ENCODE results near the gene ZNF85. TPM values are rescaled to one million over a fixed set of nuclear protein-coding genes. Genes with fewer than 3 reads are reported as not detected.

Gene ZNF85
- total and polyA plus RNA-seq, 2 of the 13 experiments (the other 11 are each of a cell fraction or from before 2014, with no cell fraction given), result 1.1 to 3.7 TPM

- TF ChIP-seq ZNF816 (CRISPR knock-in tag; IDR thresholded peaks at IDR 0.05; ENCODE audit: borderline replicate concordance), result no peak
- TF ChIP-seq AFF4 (CRISPR knock-in tag; IDR thresholded peaks at IDR 0.05), result no peak
- no peak for TF ChIP-seq ZBTB7B (CRISPR knock-in tag; IDR thresholded peaks at IDR 0.05)
- no peak for TF ChIP-seq AHDC1 (CRISPR knock-in tag; IDR thresholded peaks at IDR 0.05; ENCODE audit: borderline replicate concordance)
- no peak for TF ChIP-seq XRCC5 (optimal IDR thresholded peaks at IDR 0.05; ENCODE audit: low read length)
- TF ChIP-seq PBX2 (CRISPR knock-in tag; IDR thresholded peaks at IDR 0.05), result peak; percentile 59
- TF ChIP-seq CEBPB (IDR thresholded peaks at IDR 0.05; ENCODE audit: borderline replicate concordance, low read depth, low read length), result no peak
- no peak for TF ChIP-seq ZNF160 (CRISPR knock-in tag; IDR thresholded peaks at IDR 0.05)
- TF ChIP-seq TRIM24 (CRISPR knock-in tag; IDR thresholded peaks at IDR 0.05), result no peak
- no peak for TF ChIP-seq THAP8 (CRISPR knock-in tag; IDR thresholded peaks at IDR 0.05; ENCODE audit: borderline replicate concordance)
- TF ChIP-seq ZNF564 (CRISPR knock-in tag; IDR thresholded peaks at IDR 0.05), result no peak
- TF ChIP-seq NFYB (CRISPR knock-in tag; IDR thresholded peaks at IDR 0.05), result peak; percentile 73
- TF ChIP-seq FOXK2 (IDR thresholded peaks at IDR 0.05), result no peak
- TF ChIP-seq, protein P1, sequence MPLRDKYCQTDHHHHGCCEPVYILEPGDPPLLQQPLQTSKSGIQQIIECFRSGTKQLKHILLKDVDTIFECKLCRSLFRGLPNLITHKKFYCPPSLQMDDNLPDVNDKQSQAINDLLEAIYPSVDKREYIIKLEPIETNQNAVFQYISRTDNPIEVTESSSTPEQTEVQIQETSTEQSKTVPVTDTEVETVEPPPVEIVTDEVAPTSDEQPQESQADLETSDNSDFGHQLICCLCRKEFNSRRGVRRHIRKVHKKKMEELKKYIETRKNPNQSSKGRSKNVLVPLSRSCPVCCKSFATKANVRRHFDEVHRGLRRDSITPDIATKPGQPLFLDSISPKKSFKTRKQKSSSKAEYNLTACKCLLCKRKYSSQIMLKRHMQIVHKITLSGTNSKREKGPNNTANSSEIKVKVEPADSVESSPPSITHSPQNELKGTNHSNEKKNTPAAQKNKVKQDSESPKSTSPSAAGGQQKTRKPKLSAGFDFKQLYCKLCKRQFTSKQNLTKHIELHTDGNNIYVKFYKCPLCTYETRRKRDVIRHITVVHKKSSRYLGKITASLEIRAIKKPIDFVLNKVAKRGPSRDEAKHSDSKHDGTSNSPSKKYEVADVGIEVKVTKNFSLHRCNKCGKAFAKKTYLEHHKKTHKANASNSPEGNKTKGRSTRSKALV (CRISPR knock-in tag; IDR thresholded peaks at IDR 0.05), result no peak
- TF ChIP-seq, protein P2, sequence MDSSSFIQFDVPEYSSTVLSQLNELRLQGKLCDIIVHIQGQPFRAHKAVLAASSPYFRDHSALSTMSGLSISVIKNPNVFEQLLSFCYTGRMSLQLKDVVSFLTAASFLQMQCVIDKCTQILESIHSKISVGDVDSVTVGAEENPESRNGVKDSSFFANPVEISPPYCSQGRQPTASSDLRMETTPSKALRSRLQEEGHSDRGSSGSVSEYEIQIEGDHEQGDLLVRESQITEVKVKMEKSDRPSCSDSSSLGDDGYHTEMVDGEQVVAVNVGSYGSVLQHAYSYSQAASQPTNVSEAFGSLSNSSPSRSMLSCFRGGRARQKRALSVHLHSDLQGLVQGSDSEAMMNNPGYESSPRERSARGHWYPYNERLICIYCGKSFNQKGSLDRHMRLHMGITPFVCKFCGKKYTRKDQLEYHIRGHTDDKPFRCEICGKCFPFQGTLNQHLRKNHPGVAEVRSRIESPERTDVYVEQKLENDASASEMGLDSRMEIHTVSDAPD (CRISPR knock-in tag; IDR thresholded peaks at IDR 0.05), result no peak
Observed at GRCh38 chr19:20999731-21000352, 76.8 kb downstream of the ZNF85 start (continued).
